Measurements from ENCODE around the gene MTHFR. TPM values are rescaled to one million over a fixed set of nuclear protein-coding genes. Genes with fewer than 3 reads are reported as not detected.

Gene MTHFR
- polyA plus RNA-seq, 2 donors, result 8.2 to 9.4 TPM

- WGBS, 2 donors, result 72 to 73% methylated on average over 15 of the region's 15 CpGs
- no peak overlapping the region for H3K27ac ChIP-seq (ENCODE audit: low read depth in 2 of 2, low read length in 1 of 2)
- no peaks in the 10 kb centered on the region for H3K27me3 ChIP-seq (ENCODE audit: control insufficient read depth in 1 of 2, insufficient read depth in 2 of 2, low read length in 2 of 2)
- H3K9me3 ChIP-seq (ENCODE audit: control insufficient read depth in 2 of 2, insufficient read depth in 1 of 2, low read depth in 1 of 2, low read length in 1 of 2), result no peaks in the 10 kb centered on the region
- peaks cover 0 to 3% of the 10 kb centered on the region in 2 donors for H3K4me1 ChIP-seq (ENCODE audit: control insufficient read depth in 2 of 2, insufficient read depth in 2 of 2, low read length in 1 of 2)
- no peaks in the 10 kb centered on the region for H3K36me3 ChIP-seq (ENCODE audit: control insufficient read depth in 2 of 2, insufficient read depth in 2 of 2, low read length in 1 of 2)
- no peak overlapping the region for H3K4me3 ChIP-seq (ENCODE audit: low read depth in 1 of 2, low read length in 2 of 2)
These were observed 65.2 kb downstream of the MTHFR start for GRCh38 chr1:11740258-11741192.

DNA sequence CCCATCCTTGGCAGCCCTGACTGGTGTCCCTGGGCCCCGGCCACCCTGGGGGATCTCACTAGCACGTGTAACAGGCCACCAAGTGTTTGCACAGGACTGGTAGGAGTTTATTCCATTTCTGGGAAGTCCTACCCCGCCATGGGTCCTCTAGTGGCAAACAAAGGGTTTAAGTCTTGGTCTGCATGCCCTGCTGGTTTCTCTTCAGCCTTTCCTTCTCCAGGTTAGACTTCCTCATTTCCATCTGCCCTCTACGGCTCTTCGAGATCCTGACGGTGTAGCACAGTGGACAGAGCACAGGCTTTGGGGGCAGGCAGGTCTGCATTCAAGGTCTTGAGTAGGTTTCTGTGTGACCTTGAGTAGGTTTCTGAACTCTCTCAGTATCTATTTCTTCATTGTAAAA lies 67.0 kb downstream of the MTHFR start:
- no peaks in the 10 kb centered on the region for H3K9me3 ChIP-seq (ENCODE audit: control insufficient read depth in 2 of 2, insufficient read depth in 1 of 2, low read depth in 1 of 2, low read length in 1 of 2)
- H3K27me3 ChIP-seq (ENCODE audit: control insufficient read depth in 1 of 2, insufficient read depth in 2 of 2, low read length in 2 of 2), result no peaks in the 10 kb centered on the region
- no peak overlapping the region for H3K4me3 ChIP-seq (ENCODE audit: low read depth in 1 of 2, low read length in 2 of 2)
- no peak overlapping the region for H3K27ac ChIP-seq (ENCODE audit: low read depth in 2 of 2, low read length in 1 of 2)
- no peaks in the 10 kb centered on the region for H3K36me3 ChIP-seq (ENCODE audit: control insufficient read depth in 2 of 2, insufficient read depth in 2 of 2, low read length in 1 of 2)
- peaks cover 0 to 3% of the 10 kb centered on the region in 2 donors for H3K4me1 ChIP-seq (ENCODE audit: control insufficient read depth in 2 of 2, insufficient read depth in 2 of 2, low read length in 1 of 2)
- 83 to 86% methylated on average over 6 of the region's 6 CpGs for WGBS, 2 donors

- Histone ChIP-seq H3K27ac (ENCODE audit: low read depth in 2 of 2, low read length in 1 of 2) (no peak overlapping the region), H3K36me3 (ENCODE audit: control insufficient read depth in 2 of 2, insufficient read depth in 2 of 2, low read length in 1 of 2) (no peaks in the 10 kb centered on the region), H3K4me3 (ENCODE audit: low read depth in 1 of 2, low read length in 2 of 2) (no peak overlapping the region), H3K4me1 (ENCODE audit: control insufficient read depth in 2 of 2, insufficient read depth in 2 of 2, low read length in 1 of 2) (peaks cover 0 to 3% of the 10 kb centered on the region in 2 donors), H3K9me3 (ENCODE audit: control insufficient read depth in 2 of 2, insufficient read depth in 1 of 2, low read depth in 1 of 2, low read length in 1 of 2) (no peaks in the 10 kb centered on the region), H3K27me3 (ENCODE audit: control insufficient read depth in 1 of 2, insufficient read depth in 2 of 2, low read length in 2 of 2) (no peaks in the 10 kb centered on the region)
- WGBS, 2 donors, result 74 to 91% methylated on average over 2 of the region's 2 CpGs
These were observed 67.7 kb downstream of the MTHFR start for GRCh38 chr1:11738096-11738495.

DNA sequence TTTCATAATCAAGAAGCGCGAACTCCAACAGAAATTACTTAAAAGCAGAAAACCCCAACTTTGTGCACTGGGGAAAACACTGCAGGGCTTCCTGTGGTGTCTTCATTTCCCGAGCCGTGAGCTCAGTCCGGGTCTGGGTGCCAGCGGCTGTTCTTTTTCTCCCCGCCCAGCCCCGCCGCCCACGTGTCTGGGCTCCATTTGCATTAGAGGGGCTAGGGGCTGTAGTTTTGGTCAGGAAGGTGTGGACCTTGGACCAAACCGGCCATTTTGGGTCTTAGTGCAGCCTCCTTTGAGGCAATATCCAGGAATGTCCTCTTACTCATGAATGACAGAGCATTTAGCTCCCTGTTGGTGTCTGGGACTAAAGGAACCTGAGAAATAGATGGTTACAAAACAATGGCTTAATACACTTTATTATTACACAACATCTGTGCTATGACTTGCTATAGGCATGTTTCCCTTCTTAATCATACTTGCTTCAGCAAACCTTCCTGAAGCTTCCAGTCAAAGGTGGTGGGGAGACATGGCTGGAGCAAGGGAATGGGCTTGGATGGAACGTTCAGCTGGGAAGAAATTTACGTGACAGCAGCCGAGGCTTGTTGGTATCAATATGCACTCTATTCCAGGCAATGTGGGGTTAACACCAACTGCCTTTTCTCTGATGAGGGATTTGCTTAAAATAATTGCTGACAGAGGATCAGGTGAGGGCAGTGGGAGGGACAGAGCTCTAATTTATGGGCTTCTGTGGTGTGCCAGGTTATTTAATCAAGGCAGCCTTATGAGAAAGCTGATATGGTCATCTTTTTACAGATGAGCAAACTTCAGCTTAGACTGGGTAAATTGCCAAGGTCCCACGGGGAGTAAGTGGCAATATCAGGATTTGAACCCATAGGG lies 68.8 kb downstream of the MTHFR start:
- peak overlapping the region; percentile 84 to 86 for H3K27ac ChIP-seq (ENCODE audit: low read depth in 2 of 2, low read length in 1 of 2)
- peaks cover 0 to 3% of the 10 kb centered on the region in 2 donors for H3K4me1 ChIP-seq (ENCODE audit: control insufficient read depth in 2 of 2, insufficient read depth in 2 of 2, low read length in 1 of 2)
- H3K27me3 ChIP-seq (ENCODE audit: control insufficient read depth in 1 of 2, insufficient read depth in 2 of 2, low read length in 2 of 2), result no peaks in the 10 kb centered on the region
- H3K36me3 ChIP-seq (ENCODE audit: control insufficient read depth in 2 of 2, insufficient read depth in 2 of 2, low read length in 1 of 2), result no peaks in the 10 kb centered on the region
- WGBS, 2 donors, result 12 to 14% methylated on average over 15 of the region's 15 CpGs
- peak overlapping the region; percentile 72 to 79 for H3K4me3 ChIP-seq (ENCODE audit: low read depth in 1 of 2, low read length in 2 of 2)
- no peaks in the 10 kb centered on the region for H3K9me3 ChIP-seq (ENCODE audit: control insufficient read depth in 2 of 2, insufficient read depth in 1 of 2, low read depth in 1 of 2, low read length in 1 of 2)

GRCh38 chr1:11735854-11736745 lies 69.7 kb downstream of the MTHFR start, which contains the start of gene AGTRAP:
AGTRAP (plus strand) TSS chr1:11736136; CDS start chr1:11736209, 73 bp downstream.
- H3K4me1 ChIP-seq (ENCODE audit: control insufficient read depth in 2 of 2, insufficient read depth in 2 of 2, low read length in 1 of 2), result peaks cover 0 to 3% of the 10 kb centered on the region in 2 donors
- 1% methylated on average over 54 to 59 of the region's 59 CpGs for WGBS, 2 donors
- no peaks in the 10 kb centered on the region for H3K36me3 ChIP-seq (ENCODE audit: control insufficient read depth in 2 of 2, insufficient read depth in 2 of 2, low read length in 1 of 2)
- H3K27ac ChIP-seq (ENCODE audit: low read depth in 2 of 2, low read length in 1 of 2), result peak within 1 kb of the TSS; percentile 84 to 86
- no peaks in the 10 kb centered on the region for H3K27me3 ChIP-seq (ENCODE audit: control insufficient read depth in 1 of 2, insufficient read depth in 2 of 2, low read length in 2 of 2)
- H3K4me3 ChIP-seq (ENCODE audit: low read depth in 1 of 2, low read length in 2 of 2), result peak within 1 kb of the TSS; percentile 72 to 79
- no peaks in the 10 kb centered on the region for H3K9me3 ChIP-seq (ENCODE audit: control insufficient read depth in 2 of 2, insufficient read depth in 1 of 2, low read depth in 1 of 2, low read length in 1 of 2)

Other genes with a start within 250 kb of the MTHFR start
- 1 to 10 TPM; 7.6 to 8.5 TPM for gene FBXO2, start 151.5 kb downstream of the MTHFR start, polyA plus RNA-seq
- 10 to 100 TPM in 1 of 2 donors, 1 to 10 TPM in 1; 9.0 to 16.2 TPM for gene FBXO44, start 151.1 kb downstream of the MTHFR start, polyA plus RNA-seq
- 10 to 100 TPM in 1 of 2 donors, 1 to 10 TPM in 1; 6.1 to 10.3 TPM for gene FBXO6, start 141.8 kb downstream of the MTHFR start, polyA plus RNA-seq
- 10 to 100 TPM in 1 of 2 donors, 1 to 10 TPM in 1; 8.1 to 18.5 TPM for gene MAD2L2, start 124.8 kb downstream of the MTHFR start, polyA plus RNA-seq
- gene DRAXIN, start 114.3 kb downstream of the MTHFR start, polyA plus RNA-seq, result under 1 TPM; 0.01 to 0.02 TPM
- gene AGTRAP, start 69.8 kb downstream of the MTHFR start, polyA plus RNA-seq, result 10 to 100 TPM; 23.7 to 34.6 TPM
- gene C1orf167, start 43.8 kb downstream of the MTHFR start, polyA plus RNA-seq, result 1 to 10 TPM in 1 of 2 donors, under 1 TPM in 1; 0.98 to 1.3 TPM
- gene CLCN6, start 227 bp upstream of the MTHFR start, polyA plus RNA-seq, result 1 to 10 TPM; 4.9 to 9.1 TPM
- under 1 TPM; 0.11 to 0.63 TPM for gene NPPA, start 41.8 kb upstream of the MTHFR start, polyA plus RNA-seq
- under 1 TPM; 0.66 to 0.83 TPM for gene NPPB, start 53.0 kb upstream of the MTHFR start, polyA plus RNA-seq
- gene KIAA2013, start 120.5 kb upstream of the MTHFR start, polyA plus RNA-seq, result 10 to 100 TPM; 16.6 to 28.5 TPM
- gene PLOD1, start 128.8 kb upstream of the MTHFR start, polyA plus RNA-seq, result 10 to 100 TPM; 17.1 to 18.2 TPM
- gene MFN2, start 174.5 kb upstream of the MTHFR start, polyA plus RNA-seq, result 10 to 100 TPM; 31.8 to 50.7 TPM
- 10 to 100 TPM; 15.0 to 16.2 TPM for gene MIIP, start 213.5 kb upstream of the MTHFR start, polyA plus RNA-seq

Measured in esophagus (tissue), 2 donors.